PC-3 (cell line): Measurements from ENCODE around the gene LGALS9. TPM values are rescaled to one million over a fixed set of nuclear protein-coding genes. Genes with fewer than 3 reads are reported as not detected.

Experiments used
- ATAC-seq: fragments of 200-7000 bp; cut with Tn5 transposase; 2 replicates; pipeline ENCODE4 v1.9.1; 2020; ENCODE audit warnings: mild to moderate bottlenecking, moderate library complexity
- BruUV-seq: library from RNA; stranded (reverse); fragments of 400-500 nt; replicated peaks from 2 replicates; lab custom pipeline; 2021; lab: Mats Ljungman, UMichigan
- CTCF ChIA-PET: fragments of 300-600 bp; sonication (Branson Sonifier 250); formaldehyde crosslinking; loops from one replicate; lab custom pipeline; 2022; ENCODE audit warnings: antibody characterized with exemption; lab: Charles Lee
- POLR2A ChIA-PET: fragments of 300-600 bp; sonication (Branson Sonifier 250); formaldehyde crosslinking; loops from one replicate; lab custom pipeline; 2022; ENCODE audit warnings: antibody characterized with exemption; ENCODE audit not compliant: unreplicated experiment; lab: Charles Lee
- DNase-seq: peaks from one replicate; pipeline ENCODE4 v3.0.0-alpha.2; 2015
- H2AFZ ChIP-seq: fragments of 300-600 bp; sonication (generic); 2 replicates; pipeline ENCODE4 v1.6.0; 2016; ENCODE audit warnings: antibody characterized with exemption, low read length
- H3F3A ChIP-seq: fragments of 300-600 bp; sonication (generic); one replicate; pipeline ENCODE4 v1.6.0; 2017; ENCODE audit warnings: antibody characterized with exemption, low read length, control low read depth, mild to moderate bottlenecking; ENCODE audit not compliant: unreplicated experiment
- H3K27ac ChIP-seq: fragments of 300-600 bp; sonication (generic); 2 replicates; pipeline ENCODE4 v1.5.1; 2016; ENCODE audit warnings: mild to moderate bottlenecking, low read length
- H3K27me3 ChIP-seq: fragments of 300-600 bp; sonication (generic); 2 replicates; pipeline ENCODE4 v1.6.1; 2016; ENCODE audit warnings: low read length, mixed read lengths
- H3K36me3 ChIP-seq: fragments of 300-600 bp; sonication (generic); 2 replicates; pipeline ENCODE4 v1.6.1; 2016; ENCODE audit warnings: low read depth, mixed run types, low read length, mixed read lengths
- H3K4me1 ChIP-seq: fragments of 300-600 bp; sonication (generic); 2 replicates; pipeline ENCODE4 v1.5.1; 2016; ENCODE audit warnings: low read length; ENCODE audit not compliant: insufficient read depth
- H3K4me2 ChIP-seq: fragments of 300-600 bp; sonication (generic); 2 replicates; pipeline ENCODE4 v1.6.0; 2016; ENCODE audit warnings: low read length
- H3K4me3 ChIP-seq: fragments of 300-600 bp; sonication (generic); 2 replicates; pipeline ENCODE4 v1.5.1; 2016; ENCODE audit warnings: mild to moderate bottlenecking, low read length, mixed read lengths
- H3K79me2 ChIP-seq: fragments of 300-600 bp; sonication (generic); 2 replicates; pipeline ENCODE4 v1.6.1; 2017; ENCODE audit warnings: low read length, mixed read lengths
- H3K9ac ChIP-seq: fragments of 300-600 bp; sonication (generic); 2 replicates; pipeline ENCODE4 v1.6.0; 2016; ENCODE audit warnings: mild to moderate bottlenecking, low read length
- H3K9me2 ChIP-seq: fragments of 300-600 bp; sonication (generic); replicated peaks from 2 replicates; pipeline ENCODE4 v1.6.1; 2016; ENCODE audit warnings: mixed run types, low read length, mixed read lengths
- H3K9me3 ChIP-seq: fragments of 300-600 bp; sonication (generic); 2 replicates; pipeline ENCODE4 v1.6.1; 2016; ENCODE audit warnings: low read length, mixed read lengths
- H4K20me1 ChIP-seq: fragments of 300-600 bp; sonication (generic); 2 replicates; pipeline ENCODE4 v1.6.1; 2016; ENCODE audit warnings: low read length, mixed read lengths
- EZH2 ChIP-seq: fragments of 300-600 bp; sonication (generic); IDR thresholded peaks from one replicate; pipeline ENCODE4 v1.6.1; 2017; ENCODE audit warnings: antibody characterized with exemption, mild to moderate bottlenecking, low read length; ENCODE audit not compliant: unreplicated experiment
- EZH2phosphoT487 ChIP-seq: fragments of 300-600 bp; sonication (generic); IDR thresholded peaks from 2 replicates; pipeline ENCODE4 v1.6.1; 2018; ENCODE audit warnings: mild to moderate bottlenecking, antibody characterized with exemption, low read length, borderline replicate concordance
- intact Hi-C: fragments of 100-400 bp; cut with micrococcal nuclease; formaldehyde crosslinking; loops from 2 replicates; pipeline ENCODE4 v1.9.0; 2023
- total RNA-seq: library from RNA; depleted of rRNA; stranded (reverse); fragments of >200 nt; gene quantifications from 2 replicates; pipeline ENCODE4 v1.2.3, GENCODE V29; 2014
- TF ChIP-seq, protein P1 (sequence below): fragments of 300-600 bp; sonication (generic); conservative IDR thresholded peaks from 2 replicates; pipeline ENCODE4 v1.5.1; 2017; ENCODE audit warnings: antibody characterized with exemption, low read depth, mild to moderate bottlenecking, low read length

Gene LGALS9
- total RNA-seq, 1 experiment from 2014 or later: 1.1 TPM

DNA sequence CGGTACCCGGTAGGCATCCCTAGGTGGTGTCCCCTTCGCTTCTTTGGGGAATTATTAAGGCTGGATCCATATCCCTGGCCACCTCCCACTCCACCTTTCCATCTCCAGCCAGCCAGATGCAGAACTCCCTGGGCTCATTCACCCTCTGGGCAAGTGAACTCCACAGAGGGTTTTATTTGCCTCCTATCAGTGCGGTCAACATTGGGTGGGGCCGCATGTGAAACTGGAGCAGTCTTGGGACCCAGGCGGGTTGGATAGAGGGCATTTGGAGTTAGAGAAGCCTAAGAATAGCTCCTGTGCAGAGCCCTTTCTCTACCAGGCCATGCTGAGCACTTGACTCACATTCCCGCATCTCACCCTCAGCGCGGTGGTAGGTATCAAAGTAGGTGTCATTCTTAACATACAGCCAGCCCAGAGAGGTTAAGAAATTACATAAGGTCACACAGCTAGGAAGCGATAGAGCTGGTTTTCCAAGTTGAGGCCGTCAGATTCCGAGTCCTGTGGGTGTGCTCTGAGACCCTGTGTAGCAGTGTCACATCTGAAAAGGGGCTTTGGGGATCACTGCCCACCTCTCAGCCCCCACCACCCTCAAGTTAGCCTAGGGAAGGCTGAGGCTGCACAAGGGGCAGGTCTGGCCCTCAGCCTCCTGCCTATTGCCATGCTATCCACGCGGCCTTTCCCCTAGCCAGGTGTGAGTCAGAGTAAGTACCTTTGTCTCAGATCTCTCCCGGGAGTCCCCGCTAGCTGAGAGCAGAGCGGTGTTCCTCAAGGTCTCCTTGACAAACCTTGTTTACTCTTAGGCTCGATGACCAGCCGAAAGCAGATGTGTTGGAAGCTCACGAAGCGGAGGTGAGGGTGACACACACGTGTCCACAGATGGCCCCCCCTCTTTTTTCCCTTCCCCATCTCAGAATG, 26.9 kb upstream of the LGALS9 start:
- Histone ChIP-seq H3K9me3 (no peaks in the 10 kb centered on the region), H2AFZ (no peak overlapping the region), H3K27me3 (no peaks in the 10 kb centered on the region), H3K79me2 (no peaks in the 10 kb centered on the region), H3K9me2 (no peaks in the 10 kb centered on the region), H3K4me3 (no peak overlapping the region), H3F3A (peaks cover 4% of the 10 kb centered on the region), H3K27ac (no peak overlapping the region), H3K36me3 (no peaks in the 10 kb centered on the region), H3K4me1 (peaks cover 36% of the 10 kb centered on the region), H4K20me1 (0 out of 2 replicates have a peak, but pooled peaks cover 4% of the 10 kb centered on the region), H3K9ac (no peak overlapping the region), H3K4me2 (no peak overlapping the region)
- DNase-seq (peak; percentile 51), ATAC-seq (0 out of 2 replicates have a peak, but pooled peaks have one; percentile 14)
- no TSS peak for BruUV-seq
- ChIA-PET POLR2A (no interaction called here), CTCF (no interaction called here)
- no peak for TF ChIP-seq EZH2
- TF ChIP-seq, protein P1, sequence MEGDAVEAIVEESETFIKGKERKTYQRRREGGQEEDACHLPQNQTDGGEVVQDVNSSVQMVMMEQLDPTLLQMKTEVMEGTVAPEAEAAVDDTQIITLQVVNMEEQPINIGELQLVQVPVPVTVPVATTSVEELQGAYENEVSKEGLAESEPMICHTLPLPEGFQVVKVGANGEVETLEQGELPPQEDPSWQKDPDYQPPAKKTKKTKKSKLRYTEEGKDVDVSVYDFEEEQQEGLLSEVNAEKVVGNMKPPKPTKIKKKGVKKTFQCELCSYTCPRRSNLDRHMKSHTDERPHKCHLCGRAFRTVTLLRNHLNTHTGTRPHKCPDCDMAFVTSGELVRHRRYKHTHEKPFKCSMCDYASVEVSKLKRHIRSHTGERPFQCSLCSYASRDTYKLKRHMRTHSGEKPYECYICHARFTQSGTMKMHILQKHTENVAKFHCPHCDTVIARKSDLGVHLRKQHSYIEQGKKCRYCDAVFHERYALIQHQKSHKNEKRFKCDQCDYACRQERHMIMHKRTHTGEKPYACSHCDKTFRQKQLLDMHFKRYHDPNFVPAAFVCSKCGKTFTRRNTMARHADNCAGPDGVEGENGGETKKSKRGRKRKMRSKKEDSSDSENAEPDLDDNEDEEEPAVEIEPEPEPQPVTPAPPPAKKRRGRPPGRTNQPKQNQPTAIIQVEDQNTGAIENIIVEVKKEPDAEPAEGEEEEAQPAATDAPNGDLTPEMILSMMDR: no peak
- TF ChIP-seq EZH2phosphoT487: no peak
- intact Hi-C loops: loop anchor here (2.0 kb wide), 1 partner anchor 47 kb away; no protein-coding TSS in a partner anchor

DNA sequence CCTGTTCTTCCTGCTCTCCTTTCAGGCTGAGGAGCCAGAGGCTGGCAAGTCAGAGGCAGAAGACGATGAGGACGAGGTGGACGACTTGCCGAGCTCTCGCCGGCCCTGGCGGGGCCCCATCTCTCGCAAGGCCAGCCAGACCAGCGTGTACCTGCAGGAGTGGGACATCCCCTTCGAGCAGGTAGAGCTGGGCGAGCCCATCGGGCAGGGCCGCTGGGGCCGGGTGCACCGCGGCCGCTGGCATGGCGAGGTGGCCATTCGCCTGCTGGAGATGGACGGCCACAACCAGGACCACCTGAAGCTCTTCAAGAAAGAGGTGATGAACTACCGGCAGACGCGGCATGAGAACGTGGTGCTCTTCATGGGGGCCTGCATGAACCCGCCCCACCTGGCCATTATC, 25.6 kb upstream of the LGALS9 start:
- TF ChIP-seq, protein P1: no peak
- no peak for TF ChIP-seq EZH2
- TF ChIP-seq EZH2phosphoT487: no peak
- H3K36me3 ChIP-seq: no peaks in the 10 kb centered on the region
- intact Hi-C loops: no loop called here
- H3K79me2 ChIP-seq: no peaks in the 10 kb centered on the region
- H3K9me3 ChIP-seq: no peaks in the 10 kb centered on the region
- peaks cover 4% of the 10 kb centered on the region for H3F3A ChIP-seq
- H3K27ac ChIP-seq: no peak overlapping the region
- no peaks in the 10 kb centered on the region for H3K9me2 ChIP-seq
- DNase-seq (no peak), ATAC-seq (no peak)
- peaks cover 36% of the 10 kb centered on the region for H3K4me1 ChIP-seq
- H3K27me3 ChIP-seq: no peaks in the 10 kb centered on the region
- BruUV-seq: no TSS peak
- POLR2A ChIA-PET: no interaction called here
- no peak overlapping the region for H2AFZ ChIP-seq
- H3K4me3 ChIP-seq: no peak overlapping the region
- H3K4me2 ChIP-seq: no peak overlapping the region
- 0 out of 2 replicates have a peak, but pooled peaks cover 4% of the 10 kb centered on the region for H4K20me1 ChIP-seq
- CTCF ChIA-PET: no interaction called here
- H3K9ac ChIP-seq: no peak overlapping the region
